Endometrial microvascular endothelial cells (primary cell): Measurements from ENCODE around the gene DLGAP1. TPM values are rescaled to one million over a fixed set of nuclear protein-coding genes. Genes with fewer than 3 reads are reported as not detected.

ENCODE experiments used
- in situ Hi-C: cut with HindIII; loops from 2 replicates; pipeline ENCODE4 v1.10.0; 2017; ENCODE audit warnings: low sequenced_read_pairs, low pct_unique_long_range_greater_than_20kb; ENCODE audit errors: inconsistent ontology term
- total RNA-seq: library from RNA; depleted of rRNA; stranded (reverse); fragments of >200 nt; gene quantifications from one replicate; pipeline ENCODE4 v1.2.3, GENCODE V29; 2015; ENCODE audit errors: inconsistent ontology term

DLGAP1 gene
- total RNA-seq, 1 donor from 2014 or later, result not detected

DNA sequence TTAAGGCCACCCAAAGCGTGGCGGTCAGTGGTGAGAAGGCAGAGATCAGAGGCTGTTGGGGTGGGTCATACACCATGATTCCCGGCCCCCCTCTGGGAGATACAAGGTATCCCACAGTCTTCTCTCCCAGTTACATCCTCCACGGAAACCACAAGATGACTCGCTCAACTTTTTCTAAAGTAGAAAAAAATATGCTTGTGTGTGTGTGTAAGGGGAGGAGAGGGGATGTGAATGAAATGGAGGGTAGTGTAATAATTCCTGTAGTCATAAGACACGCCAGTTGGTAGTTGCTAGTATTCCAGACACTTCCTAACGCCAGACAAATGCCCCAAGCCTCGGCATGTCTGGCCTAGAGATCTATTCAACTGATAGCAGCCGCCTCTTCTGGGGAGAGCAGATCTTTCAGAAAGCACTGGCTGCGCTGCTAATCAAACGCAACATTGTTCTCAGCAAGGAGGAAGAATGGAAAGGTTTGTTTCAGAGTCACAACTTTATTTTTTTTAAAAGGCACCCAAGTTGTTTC, 861.7 kb downstream of the DLGAP1 start:
- in situ Hi-C loops, result no loop called here

DNA sequence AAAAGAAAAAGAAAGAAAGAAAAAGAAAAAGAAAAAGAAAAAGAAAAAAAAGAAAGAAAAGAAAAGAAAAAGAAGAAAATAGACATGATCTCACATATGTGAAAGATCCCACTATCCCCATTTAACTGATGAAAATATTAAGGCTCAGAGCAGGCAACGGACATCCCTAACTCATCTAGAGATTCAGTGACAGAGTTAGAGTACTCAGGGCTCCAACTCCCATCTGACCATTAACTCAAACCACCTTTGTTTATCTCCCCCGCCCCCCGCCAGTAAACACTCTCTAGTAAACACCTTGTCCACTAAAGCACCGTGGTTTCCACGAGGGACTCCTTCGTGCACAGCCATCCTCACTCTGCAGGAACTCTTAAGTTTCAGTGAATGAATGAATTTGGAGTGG, 862.2 kb downstream of the DLGAP1 start:
- in situ Hi-C loops, result no loop called here

DNA sequence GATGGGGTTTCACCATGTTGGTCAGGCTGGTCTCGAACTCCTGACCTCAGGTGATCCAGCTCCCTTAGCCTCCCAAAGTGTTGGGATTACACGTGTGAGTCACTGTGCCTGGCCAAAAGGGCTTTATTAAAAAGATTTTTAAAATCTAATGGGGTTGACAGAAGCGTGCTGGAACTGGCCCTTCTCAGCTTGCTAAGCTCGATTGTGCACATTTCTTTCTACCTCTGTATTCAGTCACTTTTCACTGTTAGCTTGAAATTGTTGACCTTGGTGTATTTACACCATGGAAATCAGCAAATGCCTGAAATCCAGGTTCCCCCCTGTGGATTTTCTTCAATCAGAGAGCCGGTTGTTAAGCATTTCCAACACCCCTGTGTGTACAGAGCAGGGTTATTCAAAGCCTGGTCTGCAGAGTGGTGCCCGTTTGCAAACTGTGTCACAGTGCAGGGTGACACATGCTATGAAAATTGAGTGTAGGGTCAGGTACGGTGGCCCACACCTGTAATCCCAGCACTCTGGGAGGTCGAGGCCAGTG, 864.9 kb downstream of the DLGAP1 start:
- in situ Hi-C loops, result no loop called here

DNA sequence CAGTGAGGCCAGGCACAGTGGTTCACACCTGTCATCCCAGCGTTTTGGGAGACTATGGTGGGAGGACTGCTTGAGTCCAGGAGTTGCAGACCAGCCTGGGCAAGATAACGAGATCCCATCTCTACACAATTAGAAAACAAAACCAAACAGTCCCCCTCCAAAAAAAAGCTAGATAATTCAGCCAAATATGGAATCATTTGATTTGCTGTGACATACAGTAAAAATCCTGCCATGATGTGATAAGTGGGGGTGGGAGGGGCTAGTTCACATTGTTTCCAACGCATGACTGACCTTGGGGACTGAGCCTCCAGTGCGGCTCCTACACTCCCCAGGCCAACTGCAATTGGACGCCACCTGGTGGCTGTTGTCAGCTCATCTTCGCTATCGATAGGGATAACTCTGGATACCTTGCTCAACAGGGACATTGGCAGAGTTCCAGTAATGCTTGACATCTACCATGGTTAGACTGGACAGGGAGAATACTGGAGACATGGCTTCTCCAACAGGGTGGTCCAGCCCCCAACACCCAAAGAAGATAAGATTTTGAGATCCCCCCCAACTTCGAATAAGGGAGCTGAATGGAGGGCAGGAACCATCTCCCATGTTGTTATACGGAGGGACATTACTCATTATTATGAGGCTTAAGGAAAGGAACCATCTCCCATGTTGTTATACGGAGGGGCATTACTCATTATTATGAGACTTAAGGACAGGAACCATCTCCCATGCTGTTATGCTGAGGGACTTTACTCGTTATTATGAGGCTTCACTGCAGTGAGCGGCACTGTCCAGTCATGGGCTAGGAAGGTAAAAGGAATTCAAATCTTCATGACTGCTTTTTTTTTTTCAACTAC, 869.2 kb downstream of the DLGAP1 start:
- in situ Hi-C loops, result no loop called here

DNA sequence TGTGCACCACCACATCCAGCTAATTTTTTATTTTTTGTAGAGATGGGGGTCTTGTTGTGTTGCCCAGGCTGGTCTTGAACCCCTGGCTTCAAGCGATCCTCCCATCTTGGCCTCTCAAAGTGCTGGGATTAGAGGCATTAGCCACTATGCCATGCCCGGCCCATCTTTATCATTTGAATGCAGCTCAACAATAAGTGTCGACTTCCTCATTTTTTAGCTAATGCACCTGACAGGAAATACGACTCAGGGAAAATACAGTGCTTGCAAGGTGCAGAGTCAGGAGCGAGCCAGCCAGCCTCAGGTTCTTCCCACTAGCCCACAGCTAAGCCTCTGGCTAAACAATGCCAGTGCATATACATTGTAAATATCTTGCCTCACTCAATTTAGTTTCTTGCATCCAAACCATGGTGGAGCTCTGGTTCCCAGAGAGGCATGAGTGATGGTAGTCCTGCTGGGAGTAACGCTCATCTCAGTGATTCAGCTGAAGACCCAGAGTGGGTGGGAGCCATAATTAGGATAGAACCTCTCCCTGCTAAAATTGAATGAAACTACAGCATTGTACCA, 870.1 kb downstream of the DLGAP1 start:
- in situ Hi-C loops, result loop anchor here (5.0 kb wide), 1 partner anchor 133 kb away; the partner anchor contains the start of gene TGIF1

DNA sequence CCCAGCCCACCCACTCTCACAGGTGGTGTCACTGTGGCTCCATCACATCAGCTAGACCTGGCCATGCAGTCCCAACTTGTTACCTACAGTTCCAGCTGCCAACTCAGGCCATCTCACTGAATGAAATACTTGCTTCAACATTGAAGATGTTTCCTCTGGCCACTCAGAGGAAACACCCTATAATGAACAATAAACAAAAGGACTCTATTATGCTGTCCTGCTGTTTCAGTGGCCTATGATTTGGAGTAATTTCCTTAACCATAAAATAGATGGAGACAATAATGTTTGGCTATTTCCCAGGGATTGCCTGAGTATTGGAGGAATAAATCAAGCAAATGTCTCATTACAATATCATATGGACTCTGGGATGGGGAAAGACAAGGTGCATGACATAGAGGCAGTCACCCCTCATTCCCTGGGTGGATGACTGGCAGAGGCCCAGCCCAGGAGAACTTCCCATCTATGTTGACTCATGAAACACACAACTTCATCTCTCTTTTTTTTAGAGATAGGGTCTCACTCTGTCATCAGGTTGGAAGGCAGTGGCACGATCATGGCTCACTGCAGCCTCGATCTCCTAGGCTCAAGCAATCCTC, 870.7 kb downstream of the DLGAP1 start:
- in situ Hi-C loops, result loop anchor here (5.0 kb wide), 1 partner anchor 132 kb away; the partner anchor contains the start of gene TGIF1

DNA sequence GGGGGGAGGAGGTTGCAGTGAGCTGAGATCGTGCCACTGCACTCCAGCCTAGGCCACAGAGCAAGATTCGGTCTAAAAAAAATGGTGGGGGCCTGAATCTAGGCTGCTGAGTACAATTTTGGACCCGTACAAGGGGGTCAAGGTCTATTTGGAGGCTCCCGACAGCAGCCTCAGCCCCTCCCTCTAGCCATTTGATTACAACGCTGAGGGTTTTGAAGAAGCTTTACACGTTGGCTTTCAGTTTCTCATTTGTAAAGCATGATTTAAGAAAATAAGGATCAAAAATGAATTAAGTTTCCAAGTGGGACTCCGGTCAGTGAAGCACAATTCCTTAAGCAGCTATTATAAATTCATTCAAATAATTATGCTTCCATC, 871.2 kb downstream of the DLGAP1 start:
- in situ Hi-C loops, result loop anchor here (5.0 kb wide), 1 partner anchor 132 kb away; the partner anchor contains the start of gene TGIF1

DNA sequence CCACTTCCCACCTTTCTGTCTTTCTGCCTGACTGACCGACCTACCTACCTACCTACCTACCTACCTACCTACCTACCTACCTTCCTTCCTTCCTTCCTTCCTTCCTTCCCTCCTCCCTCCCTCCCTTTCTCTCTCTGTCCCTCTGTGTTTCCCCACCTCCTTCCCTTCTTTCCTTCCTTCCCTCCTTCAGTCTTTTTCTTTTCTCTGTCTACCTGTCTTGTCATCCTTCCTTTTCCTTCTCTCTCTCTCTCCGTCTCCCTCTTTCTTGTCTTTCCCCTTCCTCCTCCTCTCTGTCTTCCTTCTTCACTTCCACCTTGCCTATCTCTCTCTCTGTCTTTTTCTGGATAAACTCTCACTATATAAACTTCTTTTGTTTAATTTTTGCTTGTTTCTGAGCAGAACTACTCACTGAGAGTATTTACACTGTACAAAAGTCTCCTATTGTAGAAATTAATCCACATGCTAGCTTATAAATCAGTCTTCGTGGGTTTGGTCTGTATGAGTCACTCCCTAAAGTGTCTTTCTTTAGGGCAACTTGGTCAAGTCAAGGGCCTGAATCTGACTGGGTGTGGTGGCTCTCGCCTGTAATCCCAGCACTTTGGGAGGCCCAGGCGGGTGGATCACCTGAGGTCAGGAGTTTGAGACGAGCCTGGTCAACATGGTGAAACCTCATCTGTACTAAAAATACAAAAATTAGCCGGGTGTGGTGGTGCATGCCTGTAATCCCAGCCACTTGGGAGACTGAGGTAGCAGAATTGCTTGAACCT, 871.8 kb downstream of the DLGAP1 start:
- in situ Hi-C loops, result loop anchor here (5.0 kb wide), 1 partner anchor 131 kb away; the partner anchor contains the start of gene TGIF1

DNA sequence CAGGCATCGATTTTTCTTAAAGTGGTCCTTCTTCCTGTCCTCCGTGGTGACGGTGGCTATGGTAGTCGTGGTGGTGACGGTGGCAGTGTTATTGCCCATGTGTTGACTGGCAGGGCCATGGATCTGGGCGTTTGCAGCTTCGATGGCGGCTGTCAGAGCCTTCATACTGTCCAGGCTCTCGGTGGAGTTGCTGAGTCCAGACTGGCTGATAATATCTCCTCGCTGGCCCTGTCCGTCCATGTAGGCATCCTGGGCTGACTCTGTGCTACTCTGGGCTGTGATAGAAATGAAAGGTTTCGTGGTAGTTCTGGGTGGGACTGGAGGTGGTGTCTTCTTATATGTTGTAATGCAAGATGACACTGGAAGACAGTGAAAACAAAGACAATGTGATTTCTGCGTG, 873.2 kb downstream of the DLGAP1 start:
- in situ Hi-C loops, result loop anchor here (5.0 kb wide), 1 partner anchor 130 kb away; the partner anchor contains the start of gene TGIF1

DNA sequence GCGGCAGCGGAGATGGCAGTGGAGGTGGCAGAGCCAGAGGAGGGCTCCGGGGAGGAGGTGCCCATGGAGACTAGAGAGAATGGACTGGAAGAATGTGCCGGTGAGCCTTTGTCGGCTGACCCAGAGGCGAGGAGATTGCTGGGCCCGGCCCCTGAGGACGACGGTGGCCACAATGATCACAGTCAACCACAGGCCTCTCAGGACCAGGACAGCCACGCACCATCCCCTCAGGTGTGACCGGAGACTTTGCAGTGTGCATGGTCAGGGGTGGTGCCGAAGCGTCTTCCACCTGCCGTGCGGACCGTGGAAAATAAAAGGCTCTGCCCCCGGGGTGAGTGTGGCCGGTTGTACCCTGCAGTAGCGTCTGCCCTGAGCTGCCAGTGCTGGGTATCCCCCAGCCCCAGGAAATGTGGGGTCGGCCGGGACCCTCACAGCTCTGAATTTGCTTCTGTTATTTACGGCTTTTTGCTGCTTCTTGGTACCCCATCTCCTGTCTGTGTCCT, 874.5 kb downstream of the DLGAP1 start:
- in situ Hi-C loops, result loop anchor here (5.0 kb wide), 1 partner anchor 128 kb away; the partner anchor contains the start of gene TGIF1

DNA sequence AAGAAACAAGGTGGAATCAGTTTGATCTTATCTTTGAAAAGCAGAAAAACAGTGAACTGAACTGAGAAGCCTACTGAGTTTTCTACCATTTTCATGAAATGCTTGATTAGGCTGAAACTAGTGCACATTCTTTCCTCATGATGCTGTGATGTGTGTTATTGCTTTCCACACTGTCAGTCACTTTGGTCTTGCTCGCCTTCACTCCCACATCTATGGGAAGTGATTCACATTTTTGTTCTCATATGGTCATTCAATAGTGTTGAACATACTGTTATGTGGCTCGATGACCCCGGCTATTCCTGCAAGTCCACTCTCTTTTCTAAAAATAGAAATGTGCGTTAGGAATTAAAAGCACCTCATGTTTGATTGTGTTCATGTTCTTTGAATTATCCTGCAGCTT, 875.4 kb downstream of the DLGAP1 start:
- in situ Hi-C loops, result loop anchor here (5.0 kb wide), 1 partner anchor 127 kb away; the partner anchor contains the start of gene TGIF1

DNA sequence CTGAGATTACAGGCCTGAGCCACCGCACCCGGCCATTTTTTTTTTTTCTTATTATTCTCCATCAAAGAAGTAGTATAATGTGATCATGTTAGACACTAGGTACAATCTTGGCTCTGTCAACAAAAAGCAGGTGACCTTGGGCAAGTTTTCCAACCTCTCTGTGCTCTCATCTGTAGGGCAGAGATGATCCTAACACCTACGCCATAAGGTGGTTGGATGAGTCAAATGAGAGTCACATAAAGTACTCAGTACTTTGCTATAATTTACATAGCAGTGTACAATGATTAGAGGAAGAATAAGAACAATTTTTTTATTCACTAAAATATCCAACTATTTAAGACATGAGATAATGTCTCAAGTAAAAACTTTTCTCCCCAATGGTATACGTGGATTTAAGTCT, 876.5 kb downstream of the DLGAP1 start:
- in situ Hi-C loops, result no loop called here

DNA sequence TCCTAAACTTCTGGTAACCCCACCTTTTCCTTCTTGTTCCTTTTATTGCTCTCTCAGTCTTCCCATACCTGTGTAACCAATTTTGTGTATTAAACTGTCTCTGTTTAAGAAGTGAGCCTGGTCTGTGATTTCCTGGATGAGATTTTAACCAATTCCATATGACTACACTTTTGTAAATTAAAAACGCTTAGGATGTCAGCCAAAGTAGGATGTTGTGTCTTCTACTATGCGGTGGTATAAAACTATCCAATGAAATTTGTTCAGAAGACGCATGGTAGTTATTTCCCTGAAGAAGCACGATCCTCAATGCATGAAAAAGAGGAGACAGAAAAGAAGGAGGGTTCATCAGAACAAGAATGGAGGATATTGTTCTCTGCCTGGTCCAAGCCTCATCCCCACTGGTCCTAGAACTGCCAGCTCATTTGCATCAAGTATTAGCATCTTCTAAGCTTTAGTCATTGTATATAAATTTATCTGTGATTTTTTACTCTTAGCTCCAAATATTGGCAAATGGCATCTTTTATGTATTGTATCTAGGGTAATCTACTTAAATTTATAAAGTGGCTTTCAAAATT, 877.7 kb downstream of the DLGAP1 start:
- in situ Hi-C loops, result no loop called here

DNA sequence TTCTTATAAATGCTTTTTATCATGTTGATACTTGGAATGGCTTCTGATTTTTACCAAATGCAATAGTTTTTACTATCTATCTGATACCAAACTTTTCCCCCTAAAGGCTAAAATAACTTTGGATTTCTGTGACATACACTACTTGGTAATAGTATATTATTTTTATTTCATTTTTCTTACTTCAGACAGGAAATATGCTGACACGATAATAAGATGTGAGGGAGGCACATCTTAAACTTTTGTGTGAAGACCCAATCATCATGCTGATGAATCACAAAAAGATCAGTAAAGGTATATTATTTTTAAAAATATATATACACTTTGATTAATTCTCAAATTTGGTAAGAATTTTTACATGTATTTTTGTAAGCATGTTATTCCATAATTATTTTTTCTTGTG, 882.3 kb downstream of the DLGAP1 start:
- in situ Hi-C loops, result no loop called here

DNA sequence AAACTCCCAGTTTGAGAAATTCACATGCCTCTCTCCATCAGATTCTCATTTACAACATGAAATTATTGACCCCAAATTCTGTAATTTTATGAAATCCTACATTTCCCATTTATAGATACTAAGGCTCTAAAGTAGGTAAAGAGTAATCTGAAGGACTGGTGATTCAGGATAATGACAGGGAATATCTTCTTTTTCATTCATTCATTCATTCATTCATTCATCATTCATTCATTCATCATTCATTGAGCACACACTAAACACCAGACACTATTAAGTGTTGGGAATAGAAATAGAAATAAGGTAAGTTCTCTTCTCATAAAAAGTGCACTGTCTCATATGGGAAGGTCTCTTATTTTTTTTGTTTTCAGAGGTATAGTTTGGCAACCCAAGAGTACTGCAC, 888.3 kb downstream of the DLGAP1 start:
- in situ Hi-C loops, result no loop called here

DNA sequence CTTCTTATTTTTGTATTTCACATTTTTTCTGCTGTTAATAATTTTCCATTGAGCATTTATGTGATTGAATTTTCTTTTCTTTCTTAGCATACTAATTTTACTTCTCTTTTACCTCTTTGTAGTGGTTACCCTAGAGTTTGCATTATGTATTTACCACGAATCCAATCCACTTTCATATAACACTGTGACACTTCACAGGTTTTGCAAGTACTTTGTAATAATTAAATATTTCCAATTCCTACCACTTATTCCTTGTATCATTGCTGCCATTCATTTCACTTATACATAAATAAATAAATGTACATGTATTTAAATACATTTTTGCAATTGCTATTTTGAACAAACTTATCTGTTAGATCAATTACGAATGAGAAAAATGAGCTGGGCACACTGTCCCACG, 894.4 kb downstream of the DLGAP1 start:
- in situ Hi-C loops, result no loop called here

DNA sequence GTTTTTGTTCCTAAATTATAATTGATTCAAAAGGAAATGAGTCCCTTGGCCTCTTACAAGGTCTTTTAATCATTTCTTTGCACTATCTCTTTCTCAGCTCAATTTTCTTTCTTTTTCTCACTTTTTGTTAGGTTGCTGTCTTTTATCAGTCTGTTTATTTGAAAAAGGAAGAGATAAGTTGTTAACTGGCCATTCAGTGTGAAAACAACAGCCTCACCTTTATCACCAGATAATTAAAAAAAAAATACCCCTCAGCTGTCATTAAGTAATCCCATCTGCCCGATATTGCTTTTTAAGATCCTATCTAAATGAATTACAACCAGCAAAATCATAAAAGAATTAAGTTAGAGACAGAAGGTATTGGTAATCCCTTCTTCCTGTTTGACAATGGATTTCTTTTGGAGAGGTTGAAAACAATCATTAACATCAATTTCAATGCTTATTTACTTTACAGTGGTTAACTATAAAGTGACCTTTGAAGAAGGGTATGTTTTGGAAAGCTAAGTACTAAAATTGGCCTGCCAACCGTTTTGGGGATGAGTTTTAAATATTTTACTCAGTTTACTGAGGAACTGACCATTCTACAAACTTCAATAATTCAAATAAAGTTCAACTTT, 900.2 kb downstream of the DLGAP1 start:
- in situ Hi-C loops, result no loop called here
